ENCODE data around the gene WDR26. TPM values are rescaled to one million over a fixed set of nuclear protein-coding genes. Genes with fewer than 3 reads are reported as not detected.
"Not testable (repeated sequence)": the region's sequence is repeated elsewhere in the genome, so short reads cannot be mapped to it uniquely, and the experiment has no call there.

WDR26 gene
- total and polyA plus RNA-seq, 11 donors, result 20.2 to 83.8 (median 60.1) TPM

DNA sequence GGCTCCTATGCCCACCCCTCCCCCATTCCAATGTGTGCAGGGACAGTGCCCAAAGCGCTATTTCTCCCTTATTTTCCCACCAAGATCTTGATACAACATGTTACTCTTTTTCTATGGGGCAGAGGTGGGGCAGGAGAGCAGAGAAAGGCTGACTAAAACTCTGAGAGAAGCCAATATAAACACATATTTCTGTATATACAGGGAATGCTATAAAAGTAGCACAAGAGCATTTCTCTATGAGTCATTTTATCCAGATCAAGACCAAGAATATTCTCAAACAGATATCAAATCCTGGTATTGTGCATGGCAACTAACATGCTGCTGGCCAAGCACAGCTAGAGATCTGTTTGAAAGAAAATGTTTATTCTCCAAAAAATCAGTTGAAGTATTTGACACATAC, 7.3 kb downstream of the WDR26 start:
- ATAC-seq (no peak), DNase-seq (no peak)
- peaks cover 12 to 68% (median 35%) of the 10 kb centered on the region in 12 donors for H3K4me1 ChIP-seq
- 83 to 94% (median 86%) methylated on average over 1 of the region's 1 CpG for WGBS, 4 donors
- no peaks in the 10 kb centered on the region for H3K9me3 ChIP-seq
- H3K27me3 ChIP-seq, result no peaks in the 10 kb centered on the region
- peak overlapping the region in 2 of 12 donors; percentile 22 to 25 for H3K27ac ChIP-seq
- H3K4me3 ChIP-seq, result no peak overlapping the region
- TF ChIP-seq POLR2A (IDR thresholded peaks at IDR 0.05) (no peak), CTCF (IDR thresholded peaks at IDR 0.05) (no peak)
- H3K36me3 ChIP-seq, result peaks cover 0 to 83% (median 76%) of the 10 kb centered on the region in 9 donors
- intact Hi-C loops (cut with DNase I), result loop anchor here in 1 of 10 donors (5.0 kb wide), 1 partner anchor 35 kb away; no protein-coding TSS in a partner anchor

DNA sequence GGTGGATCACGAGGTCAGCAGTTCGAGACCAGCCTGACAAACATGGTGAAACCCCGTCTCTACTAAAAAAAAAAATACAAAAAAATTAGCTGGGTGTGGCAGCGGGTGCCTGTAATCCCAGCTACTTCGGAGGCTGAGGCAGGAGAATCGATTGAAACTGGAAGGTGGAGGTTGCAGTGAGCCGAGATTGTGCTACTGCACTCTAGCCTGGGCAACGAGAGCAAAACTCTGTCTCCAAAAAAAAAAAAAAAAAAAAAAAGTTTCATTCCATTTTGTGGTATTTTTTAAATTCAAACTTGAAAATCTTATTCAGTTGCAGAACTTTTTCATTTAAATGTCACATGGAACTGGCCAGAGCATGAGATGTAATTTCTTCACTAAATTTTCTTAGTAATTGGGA, 7.7 kb downstream of the WDR26 start:
- not testable (repeated sequence) for H3K27me3 ChIP-seq, H3K4me3 ChIP-seq, H3K9me3 ChIP-seq, ATAC-seq, H3K27ac ChIP-seq, DNase-seq
- intact Hi-C loops (cut with DNase I), result loop anchor here in 1 of 10 donors (5.0 kb wide), 1 partner anchor 35 kb away; no protein-coding TSS in a partner anchor
- Histone ChIP-seq H3K4me1 (peaks cover 10 to 63% (median 32%) of the 10 kb centered on the region in 12 donors), H3K36me3 (peaks cover 0 to 88% (median 80%) of the 10 kb centered on the region in 9 donors)
- WGBS, 4 donors, result 85 to 94% (median 90%) methylated on average over 8 of the region's 8 CpGs

DNA sequence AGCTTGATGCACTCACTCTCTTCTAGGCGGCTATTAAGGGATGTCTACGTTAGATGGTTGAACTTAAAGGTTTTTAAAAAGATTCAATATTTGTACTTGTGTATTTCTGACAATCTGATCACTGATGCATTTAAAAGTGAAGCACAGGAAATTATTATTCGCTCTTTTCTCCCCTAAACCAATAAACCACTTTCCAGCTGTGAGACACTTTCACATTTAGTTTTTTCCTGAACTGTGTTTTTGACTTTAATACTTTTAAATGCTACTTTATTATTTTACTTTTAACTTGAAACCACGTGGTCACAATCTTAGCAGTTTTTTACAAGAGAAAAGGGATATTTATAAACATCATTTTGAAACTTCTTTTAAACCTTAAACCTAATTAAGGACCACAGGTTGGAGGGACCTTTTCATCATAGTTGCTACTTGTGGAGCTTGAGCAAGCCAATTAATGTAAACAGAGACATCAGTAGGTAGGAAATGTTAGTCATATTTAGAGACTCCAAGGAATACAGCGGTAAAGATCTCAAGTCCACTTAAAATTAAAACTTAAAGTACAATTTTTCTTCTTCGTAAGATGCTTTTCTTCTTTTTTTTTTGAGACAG, 9.2 kb downstream of the WDR26 start:
- Histone ChIP-seq H3K4me1 (peaks cover 2 to 48% (median 18%) of the 10 kb centered on the region in 12 donors), H3K27me3 (no peaks in the 10 kb centered on the region), H3K27ac (no peak overlapping the region), H3K4me3 (no peak overlapping the region), H3K36me3 (peaks cover 0 to 95% (median 88%) of the 10 kb centered on the region in 9 donors), H3K9me3 (no peaks in the 10 kb centered on the region)
- WGBS, 4 donors, result 90 to 94% (median 91%) methylated on average over 6 of the region's 6 CpGs
- no peak for TF ChIP-seq CTCF (IDR thresholded peaks at IDR 0.05)
- TF ChIP-seq POLR2A (IDR thresholded peaks at IDR 0.05), result no peak
- intact Hi-C loops (cut with DNase I), result loop anchor here in 1 of 10 donors (5.0 kb wide), 1 partner anchor 33 kb away; no protein-coding TSS in a partner anchor
- ATAC-seq, result no peak
- no peak for DNase-seq

GRCh38 chr1:224420106-224420505, 14.5 kb downstream of the WDR26 start:
- Histone ChIP-seq H3K36me3 (peaks cover 0 to 100% (median 100%) of the 10 kb centered on the region in 9 donors), H3K27ac (no peak overlapping the region), H3K9me3 (no peaks in the 10 kb centered on the region), H3K27me3 (no peaks in the 10 kb centered on the region), H3K4me1 (peaks cover 0 to 6% (median under 1%) of the 10 kb centered on the region in 12 donors), H3K4me3 (no peak overlapping the region)
- DNase-seq (no peak), ATAC-seq (no peak)
- TF ChIP-seq CTCF (IDR thresholded peaks at IDR 0.05), result no peak
- no peak for TF ChIP-seq POLR2A (IDR thresholded peaks at IDR 0.05)
- intact Hi-C loops (cut with DNase I), result no loop called here
